B cell (primary cell): ENCODE results near the gene TSC22D4.

Experiments used
- EZH2 ChIP-seq: IDR thresholded peaks from 2 replicates; pipeline ENCODE4 v1.6.1; 2012; ENCODE audit warnings: borderline replicate concordance, low read depth, mild to moderate bottlenecking, moderate library complexity, low read length; ENCODE audit not compliant: insufficient read depth, poor library complexity, severe bottlenecking
- TF ChIP-seq, protein P1 (sequence below): fragments of 200-600 bp; IDR thresholded peaks from one replicate; pipeline ENCODE4 v1.8.0; 2022; ENCODE audit warnings: antibody characterized with exemption, mild to moderate bottlenecking

GRCh38 chr7:100465702-100466311, 13.2 kb downstream of the TSC22D4 start:
- TF ChIP-seq, protein P1, sequence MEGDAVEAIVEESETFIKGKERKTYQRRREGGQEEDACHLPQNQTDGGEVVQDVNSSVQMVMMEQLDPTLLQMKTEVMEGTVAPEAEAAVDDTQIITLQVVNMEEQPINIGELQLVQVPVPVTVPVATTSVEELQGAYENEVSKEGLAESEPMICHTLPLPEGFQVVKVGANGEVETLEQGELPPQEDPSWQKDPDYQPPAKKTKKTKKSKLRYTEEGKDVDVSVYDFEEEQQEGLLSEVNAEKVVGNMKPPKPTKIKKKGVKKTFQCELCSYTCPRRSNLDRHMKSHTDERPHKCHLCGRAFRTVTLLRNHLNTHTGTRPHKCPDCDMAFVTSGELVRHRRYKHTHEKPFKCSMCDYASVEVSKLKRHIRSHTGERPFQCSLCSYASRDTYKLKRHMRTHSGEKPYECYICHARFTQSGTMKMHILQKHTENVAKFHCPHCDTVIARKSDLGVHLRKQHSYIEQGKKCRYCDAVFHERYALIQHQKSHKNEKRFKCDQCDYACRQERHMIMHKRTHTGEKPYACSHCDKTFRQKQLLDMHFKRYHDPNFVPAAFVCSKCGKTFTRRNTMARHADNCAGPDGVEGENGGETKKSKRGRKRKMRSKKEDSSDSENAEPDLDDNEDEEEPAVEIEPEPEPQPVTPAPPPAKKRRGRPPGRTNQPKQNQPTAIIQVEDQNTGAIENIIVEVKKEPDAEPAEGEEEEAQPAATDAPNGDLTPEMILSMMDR = no peak
- no peak for TF ChIP-seq EZH2
